CD4-positive, alpha-beta memory T cell (primary cell): ENCODE data around the gene PLXNA1. TPM values are rescaled to one million over a fixed set of nuclear protein-coding genes. Genes with fewer than 3 reads are reported as not detected.

Source experiments
- CTCF ChIA-PET: fragments of 350-600 bp; sonication (Branson Sonifier 250); formaldehyde crosslinking; loops from one replicate; lab custom pipeline; 2021; ENCODE audit warnings: inconsistent platforms; ENCODE audit not compliant: partially characterized antibody; lab: Charles Lee
- POLR2A ChIA-PET: fragments of 350-600 bp; sonication (Branson Sonifier 250); formaldehyde crosslinking; loops from one replicate; lab custom pipeline; 2021; ENCODE audit not compliant: partially characterized antibody; lab: Charles Lee
- DNase-seq, 5 donors: peaks; one replicate each; pipeline versions ENCODE4 v3.0.0 to v3.0.0-alpha.2; 2020 to 2022; ENCODE audit warnings: mixed read lengths in 1 of 5
- H3K27ac ChIP-seq: one replicate; pipeline ENCODE4 v1.7.0; 2013; ENCODE audit warnings: low read depth, low read length
- H3K27me3 ChIP-seq: 2 replicates; pipeline ENCODE4 v1.7.0; 2013; ENCODE audit warnings: mild to moderate bottlenecking, low read length, moderate library complexity; ENCODE audit not compliant: insufficient read depth
- H3K36me3 ChIP-seq: 2 replicates; pipeline ENCODE4 v1.7.0; 2013; ENCODE audit warnings: mild to moderate bottlenecking, low read length, moderate library complexity; ENCODE audit not compliant: insufficient read depth
- H3K4me1 ChIP-seq: 2 replicates; pipeline ENCODE4 v1.7.0; 2013; ENCODE audit warnings: mild to moderate bottlenecking, low read length, moderate library complexity; ENCODE audit not compliant: insufficient read depth
- H3K4me3 ChIP-seq, 2 donors: one replicate each; pipeline ENCODE4 v1.7.0; 2013; ENCODE audit warnings: low read length in 2 of 2, mild to moderate bottlenecking in 1 of 2
- H3K9me3 ChIP-seq, 2 donors: one replicate each; pipeline ENCODE4 v1.7.0; 2013; ENCODE audit warnings: low read length in 2 of 2, control low read depth in 1 of 2; ENCODE audit not compliant: control insufficient read depth in 1 of 2
- H3K27ac Mint-ChIP-seq, 7 donors: one replicate each; pipeline ENCODE4 v1.8.0; 2020 to 2021; ENCODE audit warnings: mixed read lengths in 7 of 7, mild to moderate bottlenecking in 6 of 7, inconsistent platforms in 3 of 7, moderate library complexity in 3 of 7
- H3K27me3 Mint-ChIP-seq, 2 donors: one replicate each; pipeline ENCODE4 v1.8.0; 2020 to 2021; ENCODE audit warnings: mixed read lengths in 2 of 2
- H3K36me3 Mint-ChIP-seq, 2 donors: one replicate each; pipeline ENCODE4 v1.8.0; 2020 to 2021; ENCODE audit warnings: mixed read lengths in 2 of 2, inconsistent platforms in 1 of 2, mild to moderate bottlenecking in 1 of 2
- H3K4me1 Mint-ChIP-seq, 4 donors: one replicate each; pipeline ENCODE4 v1.8.0; 2020 to 2021; ENCODE audit warnings: mixed read lengths in 4 of 4, mild to moderate bottlenecking in 1 of 4
- H3K4me3 Mint-ChIP-seq, 8 donors: one replicate each; pipeline ENCODE4 v1.8.0; 2020 to 2021; ENCODE audit warnings: mixed read lengths in 8 of 8, mild to moderate bottlenecking in 7 of 8, moderate library complexity in 6 of 8, inconsistent platforms in 3 of 8
- H3K9me3 Mint-ChIP-seq, 8 donors: one replicate each; pipeline ENCODE4 v1.8.0; 2020 to 2021; ENCODE audit warnings: mixed read lengths in 8 of 8, mild to moderate bottlenecking in 5 of 8, inconsistent platforms in 3 of 8, moderate library complexity in 1 of 8
- intact Hi-C: fragments of 100-400 bp; cut with micrococcal nuclease; formaldehyde crosslinking; loops from one replicate; pipeline ENCODE4 v1.15.1; 2023
- polyA plus RNA-seq, 2 donors: library from polyadenylated mRNA; unstranded; fragments of 300-500 nt; fragmentation: Illumina TruSeq; gene quantifications; one replicate each; pipeline ENCODE4 v1.2.3, GENCODE V29; 2021
- total RNA-seq, 2 experiments: library from RNA; stranded (reverse); gene quantifications; one replicate each; pipeline ENCODE4 v1.2.3, GENCODE V29; 2021

PLXNA1 gene
- total and polyA plus RNA-seq, 4 experiments from 2014 or later = 0.34 to 21.3 (median 10.2) TPM

DNA sequence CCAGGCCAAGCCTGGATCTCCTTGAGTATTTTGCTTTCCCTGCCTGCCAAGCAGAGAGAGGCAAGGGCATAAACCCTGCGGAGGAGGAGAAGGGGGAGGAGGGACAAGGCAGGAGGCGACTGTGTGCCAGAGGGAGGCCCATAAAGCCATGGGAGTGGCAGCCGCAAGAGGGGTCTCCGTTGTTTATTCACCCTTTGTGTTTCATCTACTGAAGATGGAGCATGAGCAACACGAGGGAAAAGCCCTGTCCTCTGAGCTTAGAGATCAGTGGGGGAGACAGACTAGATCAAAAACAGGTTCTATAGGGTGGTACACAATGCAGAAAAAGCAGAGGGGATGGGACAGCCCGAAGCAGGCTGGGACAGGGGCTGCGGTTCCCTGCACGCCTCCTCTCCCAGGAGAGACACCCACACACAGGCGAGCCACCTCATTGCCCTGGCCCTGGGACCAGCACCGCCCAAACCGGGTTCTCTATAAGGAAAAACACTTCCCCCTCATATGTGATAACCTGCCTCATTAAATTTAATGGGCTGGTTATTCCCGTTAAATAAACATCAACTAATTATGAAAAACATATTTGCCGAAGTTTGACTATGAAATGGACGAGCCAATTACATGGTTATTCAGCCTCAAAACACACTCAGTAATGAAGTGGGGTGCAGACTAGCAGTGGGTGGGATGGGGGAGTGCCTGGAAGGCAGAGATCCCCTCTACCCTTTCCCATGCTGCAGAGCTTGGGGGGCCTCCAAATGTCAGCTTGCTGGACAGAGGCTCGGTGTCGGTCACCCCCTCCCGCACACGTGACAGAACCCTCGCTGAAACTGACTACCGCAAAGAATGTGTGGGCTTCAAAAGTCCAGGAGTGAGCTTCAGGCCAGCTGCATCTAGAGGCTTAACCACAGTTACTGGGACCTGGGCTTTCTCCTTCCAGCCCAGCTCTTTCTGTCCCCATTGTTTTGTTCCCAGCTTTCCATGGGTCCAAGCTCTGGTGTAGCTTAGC is 14.2 kb upstream of the PLXNA1 start:
- no peaks in the 10 kb centered on the region for H3K9me3 ChIP-seq
- no peaks in the 10 kb centered on the region for H3K4me1 ChIP-seq
- no peaks in the 10 kb centered on the region for H3K27me3 ChIP-seq
- no peaks in the 10 kb centered on the region for H3K36me3 Mint-ChIP-seq
- no peaks in the 10 kb centered on the region for H3K36me3 ChIP-seq
- peaks cover 0 to 5% of the 10 kb centered on the region in 2 donors for H3K27me3 Mint-ChIP-seq
- peaks cover 0 to 6% (median 0%) of the 10 kb centered on the region in 8 donors for H3K9me3 Mint-ChIP-seq
- POLR2A ChIA-PET = no interaction called here
- CTCF ChIA-PET = interaction anchor here (1.6 to 6.0 kb wide), 2 partner anchors 13 to 289 kb away, joined by 6 to 26 read pairs; partner anchors contain the start of gene PLXNA1
- H3K4me1 Mint-ChIP-seq = peaks cover 0 to 4% (median 0%) of the 10 kb centered on the region in 4 donors
- no peak overlapping the region for H3K27ac Mint-ChIP-seq
- no peak for DNase-seq
- H3K27ac ChIP-seq = no peak overlapping the region
- no peak overlapping the region for H3K4me3 Mint-ChIP-seq
- intact Hi-C loops = no loop called here
- H3K4me3 ChIP-seq = no peak overlapping the region

DNA sequence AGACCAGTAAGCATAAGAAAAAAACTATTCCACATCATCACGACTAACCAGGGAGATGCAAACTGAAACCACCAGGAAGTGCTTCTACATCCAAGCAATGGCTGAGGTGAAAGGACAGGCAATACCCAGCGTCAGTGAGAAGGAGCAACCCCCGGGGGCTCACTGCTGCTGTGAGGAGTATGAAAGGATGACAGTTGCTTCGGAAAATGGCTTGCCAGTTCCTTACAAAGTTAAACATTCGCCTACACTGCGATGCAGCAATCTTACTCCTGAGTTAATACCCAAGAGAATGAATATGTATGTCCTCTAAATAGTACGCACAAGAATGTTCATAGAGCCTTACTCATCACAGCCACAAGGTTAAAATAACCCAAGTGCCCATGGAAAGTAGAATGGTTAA is 13.3 kb upstream of the PLXNA1 start:
- ChIA-PET POLR2A (no interaction called here), CTCF (interaction anchor here (1.6 to 6.0 kb wide), 2 partner anchors 12 to 290 kb away, joined by 6 to 26 read pairs; partner anchors contain the start of gene PLXNA1)
- Histone ChIP-seq H3K27me3 (no peaks in the 10 kb centered on the region), H3K27ac (no peak overlapping the region), H3K4me3 (no peak overlapping the region), H3K36me3 (no peaks in the 10 kb centered on the region), H3K4me1 (no peaks in the 10 kb centered on the region), H3K9me3 (no peaks in the 10 kb centered on the region)
- Mint-ChIP-seq H3K27me3 (peaks cover under 1 to 5% of the 10 kb centered on the region in 2 donors), H3K4me1 (peaks cover 0 to 2% (median 0%) of the 10 kb centered on the region in 4 donors), H3K27ac (peak overlapping the region in 1 of 7 donors; percentile 29), H3K9me3 (peaks cover 0 to 15% (median 6%) of the 10 kb centered on the region in 8 donors), H3K36me3 (peaks cover under 1 to 5% of the 10 kb centered on the region in 2 donors), H3K4me3 (no peak overlapping the region)
- DNase-seq = no peak
- intact Hi-C loops = no loop called here

DNA sequence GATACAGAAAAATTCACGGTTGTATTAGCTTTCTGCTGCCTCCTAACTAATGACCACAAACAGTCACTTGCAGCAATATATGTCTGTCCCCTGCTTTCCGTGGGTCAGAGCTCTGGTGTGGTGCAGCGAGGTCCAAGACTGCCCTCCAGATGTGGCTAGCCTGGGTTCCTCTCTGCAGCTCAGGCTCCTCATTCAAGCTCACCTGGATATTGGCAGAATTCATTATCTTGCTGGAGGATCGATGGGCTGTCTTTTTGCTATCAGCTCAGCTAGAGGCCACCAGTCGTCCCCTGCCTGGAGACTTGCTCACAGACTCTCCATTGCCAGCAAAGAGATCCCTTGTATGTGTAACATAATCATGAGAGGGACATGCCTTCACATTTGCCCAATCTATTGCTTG is 12.8 kb upstream of the PLXNA1 start:
- Mint-ChIP-seq H3K36me3 (peaks cover 2 to 10% of the 10 kb centered on the region in 2 donors), H3K4me3 (no peak overlapping the region), H3K4me1 (no peaks in the 10 kb centered on the region), H3K27me3 (peaks cover 6 to 9% of the 10 kb centered on the region in 2 donors), H3K9me3 (peaks cover 0 to 21% (median 11%) of the 10 kb centered on the region in 8 donors), H3K27ac (no peak overlapping the region)
- ChIA-PET POLR2A (no interaction called here), CTCF (interaction anchor here (0.8 to 6.0 kb wide), 2 partner anchors 9 to 11 kb away, joined by 3 to 26 read pairs; partner anchors contain the start of gene PLXNA1)
- intact Hi-C loops = no loop called here
- H3K4me1 ChIP-seq = no peaks in the 10 kb centered on the region
- no peaks in the 10 kb centered on the region for H3K27me3 ChIP-seq
- peaks cover 0 to 5% of the 10 kb centered on the region in 2 donors for H3K9me3 ChIP-seq
- no peak overlapping the region for H3K4me3 ChIP-seq
- no peak overlapping the region for H3K27ac ChIP-seq
- DNase-seq = no peak
- no peaks in the 10 kb centered on the region for H3K36me3 ChIP-seq

DNA sequence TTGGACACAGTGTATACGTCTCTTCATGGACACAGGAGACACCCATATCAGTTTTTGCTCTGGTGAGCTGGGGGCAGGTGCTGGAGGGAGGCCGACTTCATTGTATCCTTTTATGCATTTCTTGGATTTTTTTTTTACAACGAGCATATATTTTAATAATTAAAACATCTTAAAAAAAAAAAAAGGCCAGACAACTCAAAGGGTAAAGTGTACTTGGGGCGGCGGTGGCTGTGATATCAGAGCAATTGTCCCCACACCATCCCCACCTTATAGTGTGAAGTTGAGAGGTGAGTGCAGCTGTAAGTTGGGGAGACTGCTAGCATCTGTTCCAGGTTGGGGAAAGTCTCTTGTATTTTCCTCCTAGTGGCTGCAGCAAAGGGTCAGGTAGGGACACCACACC is 12.0 kb upstream of the PLXNA1 start:
- peaks cover 0 to 5% of the 10 kb centered on the region in 2 donors for H3K9me3 ChIP-seq
- Mint-ChIP-seq H3K4me1 (no peaks in the 10 kb centered on the region), H3K27ac (no peak overlapping the region), H3K27me3 (peaks cover 7 to 9% of the 10 kb centered on the region in 2 donors), H3K36me3 (peaks cover 4 to 15% of the 10 kb centered on the region in 2 donors), H3K4me3 (no peak overlapping the region), H3K9me3 (peaks cover 0 to 23% (median 16%) of the 10 kb centered on the region in 8 donors)
- no peaks in the 10 kb centered on the region for H3K27me3 ChIP-seq
- H3K27ac ChIP-seq = no peak overlapping the region
- no peaks in the 10 kb centered on the region for H3K36me3 ChIP-seq
- no peaks in the 10 kb centered on the region for H3K4me1 ChIP-seq
- POLR2A ChIA-PET = no interaction called here
- H3K4me3 ChIP-seq = no peak overlapping the region
- intact Hi-C loops = no loop called here
- no peak for DNase-seq
- CTCF ChIA-PET = interaction anchor here (6.0 kb wide), 1 partner anchor 11 kb away, joined by 26 read pairs; the partner anchor contains the start of gene PLXNA1

DNA sequence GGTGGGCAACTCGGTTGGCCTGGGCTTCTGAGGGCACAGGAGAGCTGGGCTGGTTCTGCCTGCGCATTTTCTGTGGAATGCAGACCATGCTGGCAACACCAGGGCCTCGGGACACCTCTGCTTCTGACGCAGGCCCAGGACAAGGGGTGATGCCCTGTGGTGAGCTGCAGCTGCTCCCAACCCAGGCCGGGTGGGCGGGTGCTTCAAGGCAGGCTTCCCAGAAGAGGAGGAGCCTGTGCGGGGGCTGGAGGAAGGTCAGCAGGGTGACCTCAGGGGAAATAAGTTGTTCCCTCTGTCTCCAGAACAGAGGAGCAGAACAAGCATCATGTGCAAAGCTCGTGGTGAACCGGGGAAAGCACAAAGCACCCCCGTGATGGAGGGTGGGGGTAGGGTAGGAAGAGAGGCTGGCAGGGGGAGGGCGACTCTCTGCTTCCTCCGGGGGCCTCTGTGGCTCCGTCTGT is 11.0 kb upstream of the PLXNA1 start:
- POLR2A ChIA-PET = no interaction called here

DNA sequence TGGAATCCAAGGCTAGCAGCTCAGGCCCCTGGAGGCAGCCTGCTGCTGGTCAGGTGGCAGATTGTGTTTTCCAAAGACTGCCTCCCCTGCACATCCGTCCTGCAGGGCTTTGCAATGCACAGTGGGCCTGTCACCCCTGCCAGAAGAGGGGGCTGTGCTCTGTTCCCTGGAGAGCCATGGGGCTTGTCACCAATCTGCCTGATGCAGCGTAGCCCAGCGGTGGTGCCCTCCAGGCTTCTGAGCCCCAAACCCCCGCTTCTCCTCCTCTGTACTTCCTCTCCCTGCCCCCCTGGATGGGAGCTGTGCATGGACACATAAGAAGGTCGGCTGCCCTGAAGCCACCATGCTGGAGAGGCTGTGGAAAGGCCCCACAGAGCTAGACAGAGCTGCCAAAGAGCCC is 10.0 kb upstream of the PLXNA1 start:
- Mint-ChIP-seq H3K27me3 (peaks cover 7 to 11% of the 10 kb centered on the region in 2 donors), H3K4me1 (no peaks in the 10 kb centered on the region), H3K36me3 (peaks cover 4 to 15% of the 10 kb centered on the region in 2 donors), H3K27ac (no peak overlapping the region), H3K9me3 (peaks cover 0 to 26% (median 17%) of the 10 kb centered on the region in 8 donors), H3K4me3 (no peak overlapping the region)
- Histone ChIP-seq H3K36me3 (no peaks in the 10 kb centered on the region), H3K27ac (no peak overlapping the region), H3K9me3 (peaks cover 0 to 5% of the 10 kb centered on the region in 2 donors), H3K4me1 (no peaks in the 10 kb centered on the region), H3K4me3 (no peak overlapping the region), H3K27me3 (no peaks in the 10 kb centered on the region)
- CTCF ChIA-PET = interaction anchor here (6.0 kb wide), 1 partner anchor 9 kb away, joined by 26 read pairs; the partner anchor contains the start of gene PLXNA1
- intact Hi-C loops = no loop called here
- no peak for DNase-seq
- POLR2A ChIA-PET = no interaction called here

More for the DNA sequence above, 11.0 kb upstream of the PLXNA1 start:
- Mint-ChIP-seq H3K9me3 (peaks cover 0 to 26% (median 17%) of the 10 kb centered on the region in 8 donors), H3K4me1 (no peaks in the 10 kb centered on the region), H3K36me3 (peaks cover 4 to 15% of the 10 kb centered on the region in 2 donors), H3K4me3 (no peak overlapping the region), H3K27ac (no peak overlapping the region), H3K27me3 (peaks cover 7 to 9% of the 10 kb centered on the region in 2 donors)
- Histone ChIP-seq H3K36me3 (no peaks in the 10 kb centered on the region), H3K9me3 (peaks cover 0 to 5% of the 10 kb centered on the region in 2 donors), H3K27me3 (no peaks in the 10 kb centered on the region), H3K4me1 (no peaks in the 10 kb centered on the region), H3K27ac (no peak overlapping the region), H3K4me3 (no peak overlapping the region)
- no peak for DNase-seq
- CTCF ChIA-PET = interaction anchor here (6.0 kb wide), 1 partner anchor 10 kb away, joined by 26 read pairs; the partner anchor contains the start of gene PLXNA1
- intact Hi-C loops = no loop called here

DNA sequence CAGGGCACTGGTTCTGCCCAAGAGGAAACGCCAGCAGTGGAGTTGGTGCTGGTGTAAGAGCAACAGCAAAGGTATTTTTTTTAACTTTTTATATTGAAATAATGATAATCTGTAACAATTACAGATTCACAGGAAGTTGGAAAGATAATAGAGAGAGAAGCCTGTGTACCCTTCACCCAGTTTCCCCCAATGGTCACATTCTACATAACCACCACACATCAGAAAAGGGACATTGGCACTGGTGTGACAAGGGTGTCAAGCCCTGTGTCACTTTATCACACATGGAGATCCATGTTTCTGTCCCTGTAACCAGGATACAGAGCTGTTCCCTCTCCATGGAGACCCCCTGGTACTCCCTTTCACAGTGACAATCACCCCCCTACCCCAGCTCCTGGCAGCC is 9.1 kb upstream of the PLXNA1 start:
- no peak for DNase-seq
- no peak overlapping the region for H3K27ac ChIP-seq
- peaks cover 0 to 26% (median 18%) of the 10 kb centered on the region in 8 donors for H3K9me3 Mint-ChIP-seq
- intact Hi-C loops = no loop called here
- H3K9me3 ChIP-seq = peaks cover 0 to 5% of the 10 kb centered on the region in 2 donors
- no peaks in the 10 kb centered on the region for H3K4me1 ChIP-seq
- peaks cover 4 to 15% of the 10 kb centered on the region in 2 donors for H3K36me3 Mint-ChIP-seq
- H3K4me1 Mint-ChIP-seq = no peaks in the 10 kb centered on the region
- no peak overlapping the region for H3K4me3 Mint-ChIP-seq
- no peaks in the 10 kb centered on the region for H3K27me3 ChIP-seq
- CTCF ChIA-PET = interaction anchor here (6.0 kb wide), 1 partner anchor 8 kb away, joined by 26 read pairs; the partner anchor contains the start of gene PLXNA1
- no peak overlapping the region for H3K27ac Mint-ChIP-seq
- H3K27me3 Mint-ChIP-seq = peaks cover 15 to 16% of the 10 kb centered on the region in 2 donors
- no peaks in the 10 kb centered on the region for H3K36me3 ChIP-seq
- POLR2A ChIA-PET = no interaction called here
- no peak overlapping the region for H3K4me3 ChIP-seq
